ENCODE results near the gene CYB561A3. TPM values are rescaled to one million over a fixed set of nuclear protein-coding genes. Genes with fewer than 3 reads are reported as not detected.

CYB561A3 gene
- total RNA-seq, 2 donors from 2014 or later: 17.3 to 22.8 TPM

GRCh38 chr11:61357233-61357893 is 4.3 kb downstream of the CYB561A3 start:
- H3K9me3 Mint-ChIP-seq: no peaks in the 10 kb centered on the region
- H3K4me3 ChIP-seq (ENCODE audit: low read length): no peak overlapping the region
- H3K9me3 ChIP-seq (ENCODE audit: control insufficient read depth, low read length): no peaks in the 10 kb centered on the region
- H3K36me3 ChIP-seq (ENCODE audit: control insufficient read depth, insufficient read depth, low read length): no peaks in the 10 kb centered on the region
- H3K36me3 Mint-ChIP-seq (ENCODE audit: low read depth): peaks cover 10% of the 10 kb centered on the region
- no peak for DNase-seq
- TF ChIP-seq CTCF (conservative IDR thresholded peaks at IDR 0.05): no peak
- H3K4me1 ChIP-seq (ENCODE audit: control insufficient read depth, insufficient read depth, low read length): no peaks in the 10 kb centered on the region
- no peak overlapping the region for H3K27ac ChIP-seq (ENCODE audit: low read depth, low read length)
- H3K9ac ChIP-seq (ENCODE audit: extremely low read depth, low read length, poor library complexity, severe bottlenecking): no peak overlapping the region
- WGBS, 2 experiments (ENCODE audit: insufficient coverage in 1 of 2, insufficient read length in 1 of 2): 91 to 97% methylated on average over 7 to 9 of the region's 9 CpGs
- no peak overlapping the region for H3K4me3 Mint-ChIP-seq
- no peaks in the 10 kb centered on the region for H3K27me3 Mint-ChIP-seq (ENCODE audit: insufficient read depth)
- H3K4me1 Mint-ChIP-seq: peaks cover 3% of the 10 kb centered on the region
- peak overlapping the region; percentile 32 for H3K27ac Mint-ChIP-seq
- H3K27me3 ChIP-seq (ENCODE audit: control insufficient read depth, insufficient read depth, low read length, poor library complexity, severe bottlenecking): no peaks in the 10 kb centered on the region

GRCh38 chr11:61356706-61357105 is 5.0 kb downstream of the CYB561A3 start:
- no peak overlapping the region for H3K27ac Mint-ChIP-seq
- no peaks in the 10 kb centered on the region for H3K9me3 Mint-ChIP-seq
- Histone ChIP-seq H3K27ac (ENCODE audit: low read depth, low read length) (no peak overlapping the region), H3K27me3 (ENCODE audit: control insufficient read depth, insufficient read depth, low read length, poor library complexity, severe bottlenecking) (no peaks in the 10 kb centered on the region), H3K9ac (ENCODE audit: extremely low read depth, low read length, poor library complexity, severe bottlenecking) (no peak overlapping the region), H3K36me3 (ENCODE audit: control insufficient read depth, insufficient read depth, low read length) (no peaks in the 10 kb centered on the region), H3K9me3 (ENCODE audit: control insufficient read depth, low read length) (no peaks in the 10 kb centered on the region), H3K4me1 (ENCODE audit: control insufficient read depth, insufficient read depth, low read length) (no peaks in the 10 kb centered on the region), H3K4me3 (ENCODE audit: low read length) (no peak overlapping the region)
- H3K4me3 Mint-ChIP-seq: no peak overlapping the region
- H3K4me1 Mint-ChIP-seq: peaks cover 3% of the 10 kb centered on the region
- no peak for DNase-seq
- peaks cover 12% of the 10 kb centered on the region for H3K36me3 Mint-ChIP-seq (ENCODE audit: low read depth)
- H3K27me3 Mint-ChIP-seq (ENCODE audit: insufficient read depth): no peaks in the 10 kb centered on the region
- whole genome bisulfite sequencing, 2 experiments (ENCODE audit: insufficient coverage in 1 of 2, insufficient read length in 1 of 2): 93 to 100% methylated on average over 3 to 4 of the region's 4 CpGs
- no peak for TF ChIP-seq CTCF (conservative IDR thresholded peaks at IDR 0.05)

- Histone ChIP-seq H3K27ac (ENCODE audit: low read depth, low read length) (no peak overlapping the region), H3K9ac (ENCODE audit: extremely low read depth, low read length, poor library complexity, severe bottlenecking) (no peak overlapping the region), H3K4me3 (ENCODE audit: low read length) (no peak overlapping the region), H3K36me3 (ENCODE audit: control insufficient read depth, insufficient read depth, low read length) (no peaks in the 10 kb centered on the region), H3K27me3 (ENCODE audit: control insufficient read depth, insufficient read depth, low read length, poor library complexity, severe bottlenecking) (no peaks in the 10 kb centered on the region), H3K4me1 (ENCODE audit: control insufficient read depth, insufficient read depth, low read length) (no peaks in the 10 kb centered on the region), H3K9me3 (ENCODE audit: control insufficient read depth, low read length) (no peaks in the 10 kb centered on the region)
- Mint-ChIP-seq H3K4me1 (no peaks in the 10 kb centered on the region), H3K4me3 (no peak overlapping the region), H3K27me3 (ENCODE audit: insufficient read depth) (no peaks in the 10 kb centered on the region), H3K9me3 (no peaks in the 10 kb centered on the region), H3K36me3 (ENCODE audit: low read depth) (peaks cover 18% of the 10 kb centered on the region), H3K27ac (no peak overlapping the region)
- no peak for TF ChIP-seq CTCF (conservative IDR thresholded peaks at IDR 0.05)
- WGBS, 2 experiments (ENCODE audit: insufficient coverage in 1 of 2, insufficient read length in 1 of 2): 94 to 100% methylated on average over 2 of the region's 2 CpGs
- no peak for DNase-seq
These were observed 7.5 kb downstream of the CYB561A3 start for GRCh38 chr11:61354208-61354607.
